Keratinocyte (primary cell): ENCODE results near the gene NCBP3. TPM values are rescaled to one million over a fixed set of nuclear protein-coding genes. Genes with fewer than 3 reads are reported as not detected.
"Not testable (repeated sequence)": the region's sequence is repeated elsewhere in the genome, so short reads cannot be mapped to it uniquely, and the experiment has no call there.

Source experiments
- DNase-seq: peaks from one replicate; pipeline ENCODE4 v3.0.0-alpha.2; 2011; ENCODE audit warnings: low read depth, missing footprints, low spot score
- FAIRE-seq: peaks from 2 replicates; lab custom pipeline; 2011; peaks lifted over from hg19 to GRCh38; lab: Jason Lieb, UNC
- H2AFZ ChIP-seq: 2 replicates; pipeline ENCODE4 v1.6.0; 2012; ENCODE audit warnings: low read length, control low read depth, inconsistent platforms; ENCODE audit not compliant: control insufficient read depth
- H3K27ac ChIP-seq: 2 replicates; pipeline ENCODE4 v1.5.1; 2011; ENCODE audit warnings: low read length; ENCODE audit not compliant: control insufficient read depth, insufficient read depth
- H3K27me3 ChIP-seq: 3 replicates; pipeline ENCODE4 v1.6.0; 2011; ENCODE audit warnings: low read length; ENCODE audit not compliant: control insufficient read depth, insufficient read depth; ENCODE audit errors: extremely low read depth
- H3K36me3 ChIP-seq, 2 experiments: 2 replicates in 1 of 2; 3 replicates in 1 of 2; pipeline ENCODE4 v1.5.1; 2011; ENCODE audit warnings: low read length in 2 of 2, mild to moderate bottlenecking in 1 of 2; ENCODE audit not compliant: control insufficient read depth in 2 of 2, insufficient read depth in 2 of 2; ENCODE audit errors: extremely low read depth in 1 of 2
- H3K4me1 ChIP-seq: 3 replicates; pipeline ENCODE4 v1.5.1; 2011; ENCODE audit warnings: low read length; ENCODE audit not compliant: control insufficient read depth, insufficient read depth; ENCODE audit errors: extremely low read depth
- H3K4me2 ChIP-seq: 3 replicates; pipeline ENCODE4 v1.6.0; 2011; ENCODE audit warnings: low read depth, low read length; ENCODE audit not compliant: control insufficient read depth, insufficient read depth; ENCODE audit errors: extremely low read depth
- H3K4me3 ChIP-seq, 3 experiments: fragments of 200-600 bp in 1 of 3; sonication (generic) in 1 of 3; 2 replicates in 2 of 3; 3 replicates in 1 of 3; pipeline ENCODE4 v1.5.1; 2011 to 2016; ENCODE audit warnings: low read length in 3 of 3, mild to moderate bottlenecking in 3 of 3, control low read depth in 2 of 3, inconsistent platforms in 1 of 3, low read depth in 1 of 3, mixed read lengths in 1 of 3, mixed run types in 1 of 3, moderate library complexity in 1 of 3; ENCODE audit not compliant: control insufficient read depth in 2 of 3, insufficient read depth in 2 of 3; ENCODE audit errors: extremely low read depth in 1 of 3
- H3K79me2 ChIP-seq: 2 replicates; pipeline ENCODE4 v1.6.0; 2012; ENCODE audit warnings: low read length; ENCODE audit not compliant: control insufficient read depth, insufficient read depth
- H3K9ac ChIP-seq: 3 replicates; pipeline ENCODE4 v1.6.0; 2011; ENCODE audit warnings: low read length; ENCODE audit not compliant: control insufficient read depth, insufficient read depth; ENCODE audit errors: extremely low read depth
- H3K9me1 ChIP-seq: 3 replicates; pipeline ENCODE4 v1.6.0; 2011; ENCODE audit warnings: low read length; ENCODE audit not compliant: control insufficient read depth, insufficient read depth; ENCODE audit errors: extremely low read depth
- H3K9me3 ChIP-seq: 2 replicates; pipeline ENCODE4 v1.5.1; 2012; ENCODE audit warnings: low read depth, low read length; ENCODE audit not compliant: control insufficient read depth
- H4K20me1 ChIP-seq: 3 replicates; pipeline ENCODE4 v1.6.0; 2011; ENCODE audit warnings: low read length; ENCODE audit not compliant: control insufficient read depth, insufficient read depth; ENCODE audit errors: extremely low read depth
- CTCF ChIP-seq, 3 experiments: IDR thresholded peaks in 1 of 3; conservative IDR thresholded peaks in 1 of 3; optimal IDR thresholded peaks in 1 of 3; 2 replicates in 2 of 3; 3 replicates in 1 of 3; pipeline versions ENCODE3 to v1.5.1; 2011; ENCODE audit warnings: low read length in 3 of 3, mild to moderate bottlenecking in 3 of 3, moderate library complexity in 2 of 3, control low read depth in 1 of 3, inconsistent platforms in 1 of 3; ENCODE audit not compliant: insufficient read depth in 2 of 3; ENCODE audit errors: extremely low read depth in 1 of 3
- EZH2 ChIP-seq: IDR thresholded peaks from one replicate; pipeline ENCODE4 v1.6.1; 2012; ENCODE audit warnings: inconsistent platforms, mild to moderate bottlenecking, low read length, moderate library complexity
- dilution Hi-C: fragments of 300-500 bp; cut with MboI; formaldehyde crosslinking; loops from one replicate; pipeline ENCODE4 v1.7.0; 2020; ENCODE audit warnings: low sequenced_read_pairs; ENCODE audit not compliant: extremely low pct_ligation_motif_present
- polyA plus RNA-seq, 5 experiments: library from polyadenylated mRNA; depleted of rRNA in 3 of 5; stranded (reverse) in 3 of 5; stranded (forward) in 1 of 5; unstranded in 1 of 5; fragments of >200 nt; gene quantifications; 1 replicate in 1 of 5; 2 replicates in 3 of 5; 3 replicates in 1 of 5; pipeline versions ENCODE4 v1.2.1 to v1.2.3, GENCODE V29; 2011 to 2012; ENCODE audit warnings: missing spikeins in 2 of 5, low read depth in 1 of 5, low replicate concordance in 1 of 5

NCBP3 gene
- polyA plus RNA-seq, 1 donor (not counting 4 experiments of a cell fraction or from before 2014, with no cell fraction given) = 22.1 TPM

DNA sequence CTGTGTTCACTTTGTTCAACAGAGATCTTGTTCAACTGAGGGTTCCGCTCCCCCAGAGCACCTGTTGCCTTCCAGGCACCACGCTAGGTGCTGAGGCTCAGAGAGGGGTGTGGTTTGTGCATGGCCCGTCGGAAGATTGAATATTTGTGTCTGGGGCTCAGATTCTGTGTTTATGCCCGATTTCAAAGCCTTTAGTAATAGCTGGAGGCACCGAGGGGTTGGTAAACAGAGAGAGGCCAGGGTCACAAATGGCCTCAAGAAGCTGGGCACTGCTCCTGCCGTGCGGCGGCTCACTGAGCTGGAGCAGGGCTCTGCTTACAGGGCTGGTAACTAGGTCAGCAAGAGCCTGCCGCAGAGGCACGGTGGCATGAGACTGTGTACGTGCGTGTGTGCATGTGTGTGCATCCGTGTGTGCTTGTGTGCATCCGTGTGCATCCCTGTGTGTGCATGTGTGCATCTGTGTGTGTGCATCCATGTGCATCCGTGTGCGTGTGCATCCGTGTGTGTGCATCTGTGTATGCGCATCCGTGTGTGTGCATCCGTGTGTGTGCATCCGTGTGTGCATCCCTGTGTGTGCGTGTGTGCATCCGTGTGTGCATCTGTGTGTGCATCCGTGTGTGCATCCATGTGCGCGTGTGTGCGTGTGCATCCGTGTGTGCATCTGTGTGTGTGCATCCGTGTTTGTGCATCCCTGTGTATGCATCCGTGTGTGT is 50.5 kb downstream of the NCBP3 start:
- no peaks in the 10 kb centered on the region for H3K9me3 ChIP-seq
- DNase-seq (no peak), FAIRE-seq (no peak)
- no peak overlapping the region for H3K4me2 ChIP-seq
- H3K36me3 ChIP-seq = no peaks in the 10 kb centered on the region
- no peak overlapping the region for H2AFZ ChIP-seq
- no peak overlapping the region for H3K27ac ChIP-seq
- no peaks in the 10 kb centered on the region for H4K20me1 ChIP-seq
- no peaks in the 10 kb centered on the region for H3K79me2 ChIP-seq
- H3K9ac ChIP-seq = no peak overlapping the region
- TF ChIP-seq EZH2 = no peak
- H3K4me3 ChIP-seq = no peak overlapping the region
- H3K4me1 ChIP-seq = peaks cover 14% of the 10 kb centered on the region
- H3K9me1 ChIP-seq = no peaks in the 10 kb centered on the region
- no peaks in the 10 kb centered on the region for H3K27me3 ChIP-seq
- dilution Hi-C loops = no loop called here

DNA sequence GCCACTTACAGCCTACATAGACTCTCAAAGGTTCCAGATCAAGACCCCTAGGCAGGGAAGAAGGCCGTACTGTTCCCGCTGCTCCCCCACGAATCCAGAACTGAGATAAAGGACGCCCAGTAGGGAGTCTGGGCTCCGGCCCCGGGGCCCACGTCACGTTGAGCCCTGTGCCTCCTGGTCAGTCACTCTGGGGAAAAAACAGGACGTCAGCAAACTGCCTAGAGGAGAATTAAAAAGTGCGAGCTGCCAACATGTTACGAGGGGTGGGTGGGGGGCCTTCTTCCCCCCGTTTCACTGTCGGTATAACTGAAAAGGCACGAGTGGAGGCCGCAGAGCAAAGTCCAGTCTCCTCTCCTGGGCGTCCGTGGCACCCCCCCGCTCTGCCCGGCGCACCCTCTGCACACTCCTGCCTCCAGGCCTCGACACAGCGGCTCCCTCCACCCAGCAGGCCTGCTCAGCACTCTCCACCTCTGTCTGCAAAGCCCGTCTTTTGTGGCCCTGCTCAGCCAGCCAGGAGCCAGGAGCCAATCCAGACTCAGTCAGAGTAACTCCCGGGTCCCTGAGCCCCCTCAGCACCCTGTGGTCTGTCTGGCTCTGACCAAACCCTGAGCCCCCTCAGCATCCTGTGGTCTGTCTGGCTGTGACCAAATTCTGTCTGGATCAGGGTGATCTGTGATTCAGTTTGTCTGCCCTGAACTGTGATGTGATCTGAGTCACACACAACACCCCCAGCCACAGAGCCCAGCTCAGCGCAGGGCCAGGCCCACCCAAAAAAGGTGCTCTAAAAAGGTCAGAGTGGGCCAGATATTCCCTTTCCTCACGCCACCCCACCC is 51.3 kb downstream of the NCBP3 start:
- no peak overlapping the region for H3K4me3 ChIP-seq
- dilution Hi-C loops = no loop called here
- FAIRE-seq = no peak
- H3K9me1 ChIP-seq = no peaks in the 10 kb centered on the region
- TF ChIP-seq CTCF (optimal IDR thresholded peaks at IDR 0.05 in 1 of 3, IDR thresholded peaks at IDR 0.05 in 1 of 3, conservative IDR thresholded peaks at IDR 0.05 in 1 of 3; ENCODE audit: extremely low read depth in 1 of 3, insufficient read depth in 2 of 3, low read length in 3 of 3) (no peak), EZH2 (no peak)
- no peak overlapping the region for H3K4me2 ChIP-seq
- H4K20me1 ChIP-seq = no peaks in the 10 kb centered on the region
- H3K9ac ChIP-seq = no peak overlapping the region
- H2AFZ ChIP-seq = no peak overlapping the region
- no peak overlapping the region for H3K27ac ChIP-seq
- H3K4me1 ChIP-seq = peaks cover 14% of the 10 kb centered on the region
- no peak for DNase-seq
- H3K9me3 ChIP-seq = no peaks in the 10 kb centered on the region
- no peaks in the 10 kb centered on the region for H3K27me3 ChIP-seq
- no peaks in the 10 kb centered on the region for H3K36me3 ChIP-seq
- no peaks in the 10 kb centered on the region for H3K79me2 ChIP-seq

DNA sequence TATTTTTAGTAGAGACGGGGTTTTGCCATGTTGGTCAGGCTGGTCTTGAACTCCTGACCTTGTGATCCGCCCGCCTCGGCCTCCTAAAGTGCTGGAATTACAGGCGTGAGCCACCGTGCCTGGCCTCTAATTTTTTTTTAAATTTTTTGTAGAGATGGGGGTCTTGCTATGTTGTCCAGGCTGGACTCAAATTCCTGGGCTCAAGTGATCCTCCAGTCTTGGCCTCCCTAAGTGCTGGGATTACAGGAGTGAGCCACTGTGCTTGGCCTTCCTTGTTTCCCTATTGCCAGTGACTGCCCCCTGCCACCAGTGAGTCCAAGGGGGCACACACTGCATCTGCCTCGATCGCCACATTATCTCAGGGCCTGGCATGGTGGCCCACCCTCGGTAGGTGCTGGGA is 51.9 kb downstream of the NCBP3 start:
- FAIRE-seq, H3K9ac ChIP-seq, H3K4me2 ChIP-seq, H3K36me3 ChIP-seq, H3K9me3 ChIP-seq, H3K9me1 ChIP-seq, H4K20me1 ChIP-seq, H3K27me3 ChIP-seq, H3K79me2 ChIP-seq, H2AFZ ChIP-seq, DNase-seq, H3K4me3 ChIP-seq, dilution Hi-C loops, H3K27ac ChIP-seq: not testable (repeated sequence)
- H3K4me1 ChIP-seq = peaks cover 14% of the 10 kb centered on the region

DNA sequence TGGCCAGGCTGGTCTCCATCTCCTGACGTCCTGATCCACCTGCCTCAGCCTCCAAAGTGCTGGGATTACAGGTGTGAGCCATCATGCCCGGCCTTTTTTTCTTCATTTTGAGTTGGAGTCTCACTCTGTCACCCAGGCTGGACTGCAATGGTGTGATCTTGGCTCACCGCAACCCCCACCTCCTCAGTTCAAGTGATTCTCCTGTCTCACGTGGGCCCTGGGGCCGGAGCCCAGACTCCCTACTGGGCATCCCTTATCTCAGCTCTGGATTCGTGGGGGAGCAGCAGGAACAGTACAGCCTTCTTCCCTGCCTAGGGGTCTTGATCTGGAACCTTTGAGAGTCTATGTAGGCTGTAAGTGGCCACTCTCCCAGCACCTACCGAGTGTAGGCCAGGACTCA is 52.8 kb downstream of the NCBP3 start:
- H3K9ac ChIP-seq, dilution Hi-C loops, H3K27me3 ChIP-seq, H3K4me3 ChIP-seq, H3K4me2 ChIP-seq, H4K20me1 ChIP-seq, H3K27ac ChIP-seq, DNase-seq, H3K36me3 ChIP-seq, H2AFZ ChIP-seq, H3K79me2 ChIP-seq, FAIRE-seq, H3K9me1 ChIP-seq, H3K9me3 ChIP-seq: not testable (repeated sequence)
- H3K4me1 ChIP-seq = peaks cover 14% of the 10 kb centered on the region
